K562 (cell line): Measurements from ENCODE around the gene LRRC25. TPM values are rescaled to one million over a fixed set of nuclear protein-coding genes. Genes with fewer than 3 reads are reported as not detected.

Source experiments
- FOXK1 ChIP-seq: sonication (generic); formaldehyde crosslinking; IDR thresholded peaks from 2 replicates; pipeline ENCODE4 v1.8.0; 2022; ENCODE audit warnings: missing genetic modification reagents, mild to moderate bottlenecking, borderline replicate concordance
- KLF6 ChIP-seq: fragments of 250-450 bp; sonication (Bioruptor Pico); IDR thresholded peaks from 2 replicates; pipeline ENCODE4 v1.4.0; 2020; ENCODE audit warnings: mild to moderate bottlenecking, moderate library complexity, borderline replicate concordance
- MTF1 ChIP-seq: fragments of 250-450 bp; sonication (Bioruptor Pico); IDR thresholded peaks from 2 replicates; pipeline ENCODE4 v1.9.0; 2021; ENCODE audit warnings: moderate library complexity, mild to moderate bottlenecking, inconsistent platforms, borderline replicate concordance
- NR2F6 ChIP-seq: fragments of 450-650 bp; formaldehyde crosslinking; IDR thresholded peaks from 2 replicates; pipeline ENCODE4 v1.4.0; 2020; ENCODE audit warnings: mild to moderate bottlenecking
- PHB2 ChIP-seq: fragments of 450-650 bp; IDR thresholded peaks from 2 replicates; pipeline ENCODE4 v1.6.1; 2017; ENCODE audit warnings: low read depth
- RCOR1 ChIP-seq, 2 experiments: IDR thresholded peaks; 2 replicates each; pipeline ENCODE4 v1.6.1; 2012; ENCODE audit warnings: low read depth in 2 of 2, low read length in 2 of 2, borderline replicate concordance in 1 of 2, improper control_type of control experiment in 1 of 2
- RNF2 ChIP-seq: sonication (generic); IDR thresholded peaks from 2 replicates; pipeline ENCODE4 v1.6.1; 2016
- SIRT6 ChIP-seq: IDR thresholded peaks from one replicate; pipeline ENCODE4 v1.6.1; 2012; ENCODE audit warnings: low read depth, mild to moderate bottlenecking, control low read depth, inconsistent platforms, low read length, moderate library complexity
- SMARCE1 ChIP-seq: fragments of 450-650 bp; IDR thresholded peaks from 2 replicates; pipeline ENCODE4 v1.7.1; 2016; ENCODE audit warnings: mild to moderate bottlenecking
- SP1 ChIP-seq: sonication (generic); formaldehyde crosslinking; IDR thresholded peaks from 2 replicates; pipeline ENCODE4 v1.8.1; 2022; ENCODE audit warnings: mild to moderate bottlenecking, missing genetic modification reagents
- TAF1 ChIP-seq: IDR thresholded peaks from 2 replicates; pipeline ENCODE4 v1.6.1; 2011; ENCODE audit warnings: mild to moderate bottlenecking, low read length, moderate library complexity; ENCODE audit not compliant: insufficient read depth, control insufficient read depth, severe bottlenecking; ENCODE audit errors: extremely low read depth
- YY1 ChIP-seq, 3 experiments: IDR thresholded peaks; 2 replicates each; pipeline ENCODE4 v1.6.1; 2011; ENCODE audit warnings: low read length in 2 of 3, mild to moderate bottlenecking in 2 of 3, moderate library complexity in 2 of 3, borderline replicate concordance in 1 of 3, control low read depth in 1 of 3, low read depth in 1 of 3; ENCODE audit not compliant: insufficient read depth in 3 of 3, insufficient replicate concordance in 2 of 3, control insufficient read depth in 1 of 3, insufficient read length in 1 of 3; ENCODE audit errors: extremely low read depth in 1 of 3
- ZNF143 ChIP-seq: sonication (generic); formaldehyde crosslinking; IDR thresholded peaks from 2 replicates; pipeline ENCODE4 v1.9.0; 2022; ENCODE audit warnings: mild to moderate bottlenecking, missing genetic modification reagents
- polyA plus RNA-seq, 8 experiments: library from polyadenylated mRNA; depleted of rRNA in 4 of 8; stranded (reverse) in 5 of 8; unstranded in 3 of 8; fragments of >200 nt; fragmentation: Nextera tagmentation in 2 of 8; fragmentation: Illumina TruSeq in 1 of 8; extraction: Ambion mirVana in 2 of 8; extraction: Trizol in 1 of 8; gene quantifications; 2 replicates each; pipeline versions ENCODE4 v1.2.1 to v1.2.3, GENCODE V29; 2011 to 2014; ENCODE audit warnings: inconsistent platforms in 1 of 8, missing spikeins in 1 of 8
- total RNA-seq, 7 experiments: library from RNA; depleted of rRNA in 6 of 7; stranded (reverse); fragments of >200 nt in 6 of 7; fragmentation: Illumina TruSeq in 2 of 7; extraction: Trizol in 2 of 7; gene quantifications; 2 replicates each; pipeline versions ENCODE4 v1.2.1 to v1.2.3, GENCODE V29; 2011 to 2021; ENCODE audit warnings: low replicate concordance in 1 of 7
- TF ChIP-seq, protein P1 (sequence below): sonication (generic); formaldehyde crosslinking; IDR thresholded peaks from 2 replicates; pipeline ENCODE4 v1.8.1; 2023; ENCODE audit warnings: mild to moderate bottlenecking, missing genetic modification reagents
- TF ChIP-seq, protein P2 (sequence below), 2 experiments: IDR thresholded peaks; 2 replicates each; pipeline ENCODE4 v1.6.1; 2011; ENCODE audit warnings: borderline replicate concordance in 1 of 2, control low read depth in 1 of 2, low read depth in 1 of 2, low read length in 1 of 2, mild to moderate bottlenecking in 1 of 2, mixed read lengths in 1 of 2, moderate library complexity in 1 of 2; ENCODE audit not compliant: insufficient read depth in 1 of 2, insufficient read length in 1 of 2, poor library complexity in 1 of 2, severe bottlenecking in 1 of 2; ENCODE audit errors: extremely low read depth in 1 of 2
- TF ChIP-seq, protein P3 (sequence below): fragments of 450-650 bp; IDR thresholded peaks from 2 replicates; pipeline ENCODE4 v1.7.1; 2018; ENCODE audit warnings: mild to moderate bottlenecking, low read depth; ENCODE audit not compliant: partially characterized antibody
- TF ChIP-seq, protein P4 (sequence below): fragments of 450-650 bp; formaldehyde crosslinking; IDR thresholded peaks from 2 replicates; pipeline ENCODE4 v1.4.0; 2020; ENCODE audit warnings: mild to moderate bottlenecking, moderate library complexity

Gene LRRC25
- total and polyA plus RNA-seq, 9 of the 15 experiments (the other 6 are each of a cell fraction or from before 2014, with no cell fraction given), result 0.07 to 0.36 (median 0.10) TPM; not detected in 3

DNA sequence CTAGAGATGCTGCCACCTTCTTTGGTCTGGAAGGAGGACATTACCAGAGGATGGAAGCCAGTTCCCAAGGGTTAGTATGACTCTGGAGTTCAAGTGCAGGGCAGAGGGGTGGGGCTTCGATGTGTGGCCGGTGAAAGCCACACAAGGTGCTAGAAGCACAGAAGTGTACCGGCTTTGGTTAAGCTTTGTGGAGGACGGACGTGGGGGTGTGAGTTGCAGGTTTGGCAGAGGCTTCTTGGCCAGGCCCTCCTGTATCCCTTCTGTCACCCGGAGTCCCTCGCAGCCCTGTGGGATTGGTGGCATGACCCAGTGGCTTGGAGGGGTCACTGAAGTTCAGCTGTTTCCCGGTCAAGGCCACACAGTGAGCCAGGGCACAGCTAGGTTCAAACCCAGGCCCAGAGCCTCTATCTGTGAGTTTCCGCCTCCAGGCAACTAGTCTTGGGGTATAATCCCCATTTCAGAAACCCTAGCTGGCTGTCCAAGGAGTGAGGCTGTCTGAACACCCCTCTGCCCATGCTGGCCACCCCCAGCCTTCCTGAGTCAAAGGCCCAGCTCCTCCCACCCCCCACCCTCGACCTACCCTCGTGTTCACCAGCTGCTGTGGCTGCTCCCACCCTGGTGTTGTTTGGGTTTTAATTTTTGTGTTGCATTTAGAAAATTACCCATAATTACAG lies 17.2 kb upstream of the LRRC25 start (continued):
- TF ChIP-seq, protein P1, sequence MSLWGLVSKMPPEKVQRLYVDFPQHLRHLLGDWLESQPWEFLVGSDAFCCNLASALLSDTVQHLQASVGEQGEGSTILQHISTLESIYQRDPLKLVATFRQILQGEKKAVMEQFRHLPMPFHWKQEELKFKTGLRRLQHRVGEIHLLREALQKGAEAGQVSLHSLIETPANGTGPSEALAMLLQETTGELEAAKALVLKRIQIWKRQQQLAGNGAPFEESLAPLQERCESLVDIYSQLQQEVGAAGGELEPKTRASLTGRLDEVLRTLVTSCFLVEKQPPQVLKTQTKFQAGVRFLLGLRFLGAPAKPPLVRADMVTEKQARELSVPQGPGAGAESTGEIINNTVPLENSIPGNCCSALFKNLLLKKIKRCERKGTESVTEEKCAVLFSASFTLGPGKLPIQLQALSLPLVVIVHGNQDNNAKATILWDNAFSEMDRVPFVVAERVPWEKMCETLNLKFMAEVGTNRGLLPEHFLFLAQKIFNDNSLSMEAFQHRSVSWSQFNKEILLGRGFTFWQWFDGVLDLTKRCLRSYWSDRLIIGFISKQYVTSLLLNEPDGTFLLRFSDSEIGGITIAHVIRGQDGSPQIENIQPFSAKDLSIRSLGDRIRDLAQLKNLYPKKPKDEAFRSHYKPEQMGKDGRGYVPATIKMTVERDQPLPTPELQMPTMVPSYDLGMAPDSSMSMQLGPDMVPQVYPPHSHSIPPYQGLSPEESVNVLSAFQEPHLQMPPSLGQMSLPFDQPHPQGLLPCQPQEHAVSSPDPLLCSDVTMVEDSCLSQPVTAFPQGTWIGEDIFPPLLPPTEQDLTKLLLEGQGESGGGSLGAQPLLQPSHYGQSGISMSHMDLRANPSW (CRISPR knock-in tag), result peak; percentile 71; the same call in 1 of the 2 replicates
- TF ChIP-seq FOXK1 (CRISPR knock-in tag), result no peak
- no peak; a peak in 1 of 4 replicates for TF ChIP-seq RCOR1 (IDR thresholded peaks at IDR 0.05; ENCODE audit: borderline replicate concordance in 1 of 2, low read depth in 2 of 2, low read length in 2 of 2)
- TF ChIP-seq MTF1 (CRISPR knock-in tag), result no peak
- TF ChIP-seq, protein P2, sequence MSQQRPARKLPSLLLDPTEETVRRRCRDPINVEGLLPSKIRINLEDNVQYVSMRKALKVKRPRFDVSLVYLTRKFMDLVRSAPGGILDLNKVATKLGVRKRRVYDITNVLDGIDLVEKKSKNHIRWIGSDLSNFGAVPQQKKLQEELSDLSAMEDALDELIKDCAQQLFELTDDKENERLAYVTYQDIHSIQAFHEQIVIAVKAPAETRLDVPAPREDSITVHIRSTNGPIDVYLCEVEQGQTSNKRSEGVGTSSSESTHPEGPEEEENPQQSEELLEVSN (IDR thresholded peaks at IDR 0.05; ENCODE audit: borderline replicate concordance in 1 of 2, extremely low read depth in 1 of 2, insufficient read depth in 1 of 2, insufficient read length in 1 of 2, low read depth in 1 of 2, low read length in 1 of 2, poor library complexity in 1 of 2, severe bottlenecking in 1 of 2), result peak; percentile 26 to 50
- no peak for TF ChIP-seq KLF6
- TF ChIP-seq, protein P3, sequence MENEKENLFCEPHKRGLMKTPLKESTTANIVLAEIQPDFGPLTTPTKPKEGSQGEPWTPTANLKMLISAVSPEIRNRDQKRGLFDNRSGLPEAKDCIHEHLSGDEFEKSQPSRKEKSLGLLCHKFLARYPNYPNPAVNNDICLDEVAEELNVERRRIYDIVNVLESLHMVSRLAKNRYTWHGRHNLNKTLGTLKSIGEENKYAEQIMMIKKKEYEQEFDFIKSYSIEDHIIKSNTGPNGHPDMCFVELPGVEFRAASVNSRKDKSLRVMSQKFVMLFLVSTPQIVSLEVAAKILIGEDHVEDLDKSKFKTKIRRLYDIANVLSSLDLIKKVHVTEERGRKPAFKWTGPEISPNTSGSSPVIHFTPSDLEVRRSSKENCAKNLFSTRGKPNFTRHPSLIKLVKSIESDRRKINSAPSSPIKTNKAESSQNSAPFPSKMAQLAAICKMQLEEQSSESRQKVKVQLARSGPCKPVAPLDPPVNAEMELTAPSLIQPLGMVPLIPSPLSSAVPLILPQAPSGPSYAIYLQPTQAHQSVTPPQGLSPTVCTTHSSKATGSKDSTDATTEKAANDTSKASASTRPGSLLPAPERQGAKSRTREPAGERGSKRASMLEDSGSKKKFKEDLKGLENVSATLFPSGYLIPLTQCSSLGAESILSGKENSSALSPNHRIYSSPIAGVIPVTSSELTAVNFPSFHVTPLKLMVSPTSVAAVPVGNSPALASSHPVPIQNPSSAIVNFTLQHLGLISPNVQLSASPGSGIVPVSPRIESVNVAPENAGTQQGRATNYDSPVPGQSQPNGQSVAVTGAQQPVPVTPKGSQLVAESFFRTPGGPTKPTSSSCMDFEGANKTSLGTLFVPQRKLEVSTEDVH, result no peak
- 0 out of 2 replicates have a peak, but pooled peaks have one; percentile 65 for TF ChIP-seq RNF2
- peak; percentile 43 for TF ChIP-seq TAF1
- TF ChIP-seq SIRT6, result no peak
- peak in 1 of 3 experiments; percentile 55 for TF ChIP-seq YY1 (IDR thresholded peaks at IDR 0.05; ENCODE audit: borderline replicate concordance in 1 of 3, control insufficient read depth in 1 of 3, extremely low read depth in 1 of 3, insufficient read depth in 3 of 3, insufficient read length in 1 of 3, insufficient replicate concordance in 2 of 3, low read depth in 1 of 3, low read length in 2 of 3)
- 0 out of 2 replicates have a peak, but pooled peaks have one; percentile 39 for TF ChIP-seq ZNF143 (CRISPR knock-in tag)
- peak; percentile 52; the same call in 1 of the 2 replicates for TF ChIP-seq SP1 (CRISPR knock-in tag)
- no peak for TF ChIP-seq NR2F6
- TF ChIP-seq PHB2, result no peak
- TF ChIP-seq, protein P4, sequence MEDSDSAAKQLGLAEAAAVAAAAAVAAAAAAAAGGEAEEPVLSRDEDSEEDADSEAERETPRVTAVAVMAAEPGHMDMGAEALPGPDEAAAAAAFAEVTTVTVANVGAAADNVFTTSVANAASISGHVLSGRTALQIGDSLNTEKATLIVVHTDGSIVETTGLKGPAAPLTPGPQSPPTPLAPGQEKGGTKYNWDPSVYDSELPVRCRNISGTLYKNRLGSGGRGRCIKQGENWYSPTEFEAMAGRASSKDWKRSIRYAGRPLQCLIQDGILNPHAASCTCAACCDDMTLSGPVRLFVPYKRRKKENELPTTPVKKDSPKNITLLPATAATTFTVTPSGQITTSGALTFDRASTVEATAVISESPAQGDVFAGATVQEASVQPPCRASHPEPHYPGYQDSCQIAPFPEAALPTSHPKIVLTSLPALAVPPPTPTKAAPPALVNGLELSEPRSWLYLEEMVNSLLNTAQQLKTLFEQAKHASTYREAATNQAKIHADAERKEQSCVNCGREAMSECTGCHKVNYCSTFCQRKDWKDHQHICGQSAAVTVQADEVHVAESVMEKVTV, result no peak
- TF ChIP-seq SMARCE1, result no peak
